ENCODE measurements around the gene ZDHHC14. TPM values are rescaled to one million over a fixed set of nuclear protein-coding genes. Genes with fewer than 3 reads are reported as not detected.

The ZDHHC14 gene
- total and polyA plus RNA-seq, 2 of the 8 experiments (the other 6 are each of a cell fraction or from before 2014, with no cell fraction given) = 2.9 to 5.3 TPM

DNA sequence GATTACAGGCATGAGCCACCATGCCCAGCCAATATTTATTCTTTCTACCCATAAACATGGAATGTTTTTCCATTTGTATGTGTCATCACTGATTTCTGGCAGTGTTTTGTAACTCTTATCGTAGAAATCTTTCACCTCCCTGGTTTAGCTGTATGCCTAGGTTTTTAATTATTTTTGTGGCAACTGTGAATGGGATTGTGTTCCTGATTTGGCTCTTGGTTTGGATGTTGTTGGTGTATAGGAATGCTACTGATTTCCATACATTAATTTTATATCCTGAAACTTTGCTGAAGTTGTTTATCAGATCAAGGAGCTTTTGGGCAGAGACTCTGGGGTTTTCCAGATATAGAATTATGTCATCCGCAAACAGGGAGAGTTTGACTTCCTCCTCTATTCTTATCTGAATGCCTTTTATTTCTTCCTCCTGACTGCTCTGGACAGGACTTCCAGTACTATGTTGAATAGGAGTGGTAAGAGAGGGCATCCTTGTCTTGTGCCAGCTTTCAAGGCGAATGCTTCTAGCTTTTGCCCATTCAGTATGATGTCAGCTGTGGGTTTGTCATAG lies 198.6 kb downstream of the ZDHHC14 start (continued):
- TF ChIP-seq, protein P1, sequence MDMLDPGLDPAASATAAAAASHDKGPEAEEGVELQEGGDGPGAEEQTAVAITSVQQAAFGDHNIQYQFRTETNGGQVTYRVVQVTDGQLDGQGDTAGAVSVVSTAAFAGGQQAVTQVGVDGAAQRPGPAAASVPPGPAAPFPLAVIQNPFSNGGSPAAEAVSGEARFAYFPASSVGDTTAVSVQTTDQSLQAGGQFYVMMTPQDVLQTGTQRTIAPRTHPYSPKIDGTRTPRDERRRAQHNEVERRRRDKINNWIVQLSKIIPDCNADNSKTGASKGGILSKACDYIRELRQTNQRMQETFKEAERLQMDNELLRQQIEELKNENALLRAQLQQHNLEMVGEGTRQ (IDR thresholded peaks at IDR 0.05; ENCODE audit: low read length) = no peak
- TF ChIP-seq CREB1 (IDR thresholded peaks at IDR 0.05) (no peak), BRCA1 (IDR thresholded peaks at IDR 0.05; ENCODE audit: low read depth, low read length) (no peak), RNF2 (IDR thresholded peaks at IDR 0.05; ENCODE audit: borderline replicate concordance, low read depth, low read length, missing control alignments, poor library complexity, severe bottlenecking) (no peak), RBBP5 (IDR thresholded peaks at IDR 0.05; ENCODE audit: borderline replicate concordance, low read depth, low read length) (no peak), CTBP2 (IDR thresholded peaks at IDR 0.05; ENCODE audit: borderline replicate concordance, insufficient read depth, insufficient read length, low read length) (no peak)
